Measurements from ENCODE around the gene ATXN2.
"Not testable (repeated sequence)": the region's sequence is repeated elsewhere in the genome, so short reads cannot be mapped to it uniquely, and the experiment has no call there.

ATXN2 gene

DNA sequence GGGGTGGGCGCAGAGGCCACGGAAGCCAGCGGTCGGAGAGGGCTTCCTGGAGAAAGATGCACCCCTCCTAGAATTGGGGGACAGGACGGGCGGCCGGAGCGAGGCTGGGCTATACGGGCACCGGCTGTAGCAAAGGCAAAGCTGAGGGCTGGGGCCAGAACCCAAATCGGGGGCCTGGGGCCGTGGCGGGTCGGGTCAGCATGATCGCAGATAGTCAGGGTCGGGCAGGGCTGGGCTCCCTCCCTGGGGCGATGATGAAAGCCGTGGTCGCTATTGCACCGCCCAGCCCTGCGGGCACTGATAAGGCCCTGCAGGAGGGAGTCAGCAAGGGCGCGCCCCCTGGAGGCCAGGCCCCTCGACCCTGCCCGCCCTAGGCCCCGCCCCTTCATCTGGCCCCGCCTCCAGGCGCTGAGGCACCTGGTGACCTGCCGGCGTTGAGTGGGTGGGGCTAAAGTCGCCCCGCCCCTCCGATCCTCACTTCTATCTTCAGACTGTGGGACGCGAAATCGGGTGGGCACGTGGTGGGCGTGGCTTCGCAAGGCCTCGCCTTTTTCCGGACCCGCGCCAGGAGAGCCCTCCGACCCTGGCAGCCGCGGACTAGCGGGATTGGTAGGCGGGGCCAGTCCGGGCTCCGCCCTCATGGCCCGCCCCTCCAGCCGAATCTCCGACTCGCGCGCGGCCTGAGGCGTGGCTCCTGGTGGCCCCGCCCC, 193.8 kb downstream of the ATXN2 start:
- DNase-seq (ENCODE audit: low read depth in 2 of 2), result peak; percentile 99 to 100

DNA sequence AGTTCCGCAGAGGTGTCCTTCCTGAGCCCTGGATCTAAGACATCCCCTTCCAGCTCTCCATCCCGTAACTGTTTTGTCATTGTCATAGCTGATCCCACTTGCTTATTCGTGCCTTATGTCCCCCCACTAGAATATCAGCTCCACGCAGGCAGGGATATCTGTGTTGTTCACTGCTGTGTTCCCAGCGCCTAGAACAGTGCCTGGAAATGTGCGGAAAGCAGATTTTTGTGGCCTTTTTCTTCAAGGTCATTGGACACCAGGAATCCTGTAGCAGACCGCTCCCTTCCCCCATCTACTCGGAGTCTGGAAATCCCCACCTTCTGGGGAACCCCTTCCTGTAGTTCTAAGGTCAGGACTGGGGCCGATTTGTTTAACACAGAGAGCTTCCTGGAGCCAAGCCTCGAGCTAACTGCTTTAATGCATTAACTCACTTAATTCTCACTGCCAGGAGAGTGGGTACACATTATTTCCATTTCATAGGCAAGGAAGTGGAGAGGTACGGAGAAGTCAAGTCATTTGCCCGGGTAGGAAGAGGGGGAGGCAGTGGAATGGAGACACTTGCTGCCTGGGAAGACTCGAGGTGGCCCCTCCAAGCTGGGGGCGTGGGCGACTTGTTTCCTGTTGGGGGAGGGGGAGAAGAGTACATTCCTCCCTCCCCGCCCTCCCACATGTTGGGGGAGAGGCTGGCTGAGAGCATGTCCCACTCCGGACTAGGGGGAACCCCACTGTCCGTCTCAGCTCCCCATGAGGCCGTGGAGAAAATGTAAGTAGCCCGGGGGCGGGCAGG, 194.6 kb downstream of the ATXN2 start:
- DNase-seq (ENCODE audit: low read depth in 2 of 2), result peak; percentile 67 to 69

- DNase-seq (ENCODE audit: low read depth in 2 of 2), result not testable (repeated sequence)
These were observed 196.7 kb downstream of the ATXN2 start for GRCh38 chr12:111402490-111402824.

Measured in stimulated activated CD4-positive, alpha-beta T cell treated with anti-CD3 and anti-CD28 coated beads, Interleukin-4, amount 100 ng/mL, for 48 hours (primary cell).